ENCODE measurements around the gene LRRC28.
A peak's percentile ranks its signal among the peaks of the same experiment; 100 is the strongest.

The LRRC28 gene

DNA sequence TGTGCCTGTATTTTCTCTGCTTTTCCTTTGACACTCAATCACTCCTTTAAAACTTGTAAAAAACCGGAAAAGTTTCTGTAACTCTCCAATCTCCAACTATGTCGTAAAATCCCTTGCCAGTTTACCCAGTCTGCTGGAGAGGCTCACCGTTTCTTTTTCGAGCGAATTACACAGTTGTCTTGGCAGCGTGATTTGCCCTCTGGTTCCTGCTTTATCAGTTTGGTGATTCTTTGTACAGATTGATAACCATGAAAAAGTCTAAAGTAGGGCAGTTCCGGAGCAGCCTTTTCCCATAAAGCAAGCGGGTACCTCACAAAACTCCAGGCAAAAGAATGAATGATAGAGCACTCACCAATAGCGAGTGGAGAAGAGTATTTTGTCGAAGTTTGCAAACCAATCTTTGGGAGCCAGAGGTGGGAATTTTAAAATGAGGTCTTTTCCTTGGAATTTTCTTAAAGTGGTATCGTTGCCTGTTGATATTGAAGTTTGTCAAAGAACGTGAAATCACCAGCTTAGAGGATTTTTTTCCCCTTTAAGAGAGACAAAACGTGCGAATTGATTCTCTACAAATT lies 1.9 kb upstream of the LRRC28 start, which contains the start of gene TTC23:
TSS of gene TTC23 (minus strand) at position 312 of the 572 bp plus-strand sequence. CDS start 20,869 bp downstream, outside the sequence.
- no peak for DNase-seq (ENCODE audit: low read depth in 2 of 2)

DNA sequence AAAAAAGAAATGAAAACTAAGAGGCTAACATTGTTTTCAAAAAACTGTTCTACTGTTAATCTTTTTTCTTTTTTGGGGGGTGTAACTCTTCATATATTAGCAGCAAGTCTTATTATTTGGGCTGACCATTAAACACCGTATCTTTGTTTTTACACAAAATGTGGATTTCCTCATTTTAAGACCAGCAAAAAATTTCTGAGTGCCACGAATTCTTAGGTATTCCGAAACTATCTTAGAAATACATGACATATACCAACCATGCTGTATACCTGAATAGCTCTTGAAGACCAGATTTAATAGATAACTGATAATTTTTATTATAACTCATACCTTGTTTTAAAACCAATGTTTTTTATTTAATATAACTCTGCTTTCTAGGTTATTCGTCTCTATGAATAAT lies 1.3 kb upstream of the LRRC28 start:
- DNase-seq (ENCODE audit: low read depth in 2 of 2), result no peak

DNA sequence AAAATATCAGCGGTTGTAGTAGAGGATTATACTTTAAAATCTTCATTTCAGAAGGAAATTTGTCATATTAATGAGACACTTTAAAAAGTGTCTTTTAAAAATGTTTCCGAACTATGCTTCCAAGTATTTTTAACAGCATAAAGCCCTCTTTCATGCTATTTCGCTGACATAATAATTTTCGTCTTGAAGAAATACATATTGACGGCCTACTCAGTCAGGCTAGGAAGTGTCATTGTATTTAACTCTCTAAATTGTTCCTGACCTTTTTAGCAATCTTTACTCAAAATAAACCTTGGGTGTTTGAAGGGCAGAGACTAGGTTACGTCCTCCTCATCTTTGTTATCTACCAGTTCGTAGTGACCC lies 806 bp upstream of the LRRC28 start:
- DNase-seq (ENCODE audit: low read depth in 2 of 2), result no peak

DNA sequence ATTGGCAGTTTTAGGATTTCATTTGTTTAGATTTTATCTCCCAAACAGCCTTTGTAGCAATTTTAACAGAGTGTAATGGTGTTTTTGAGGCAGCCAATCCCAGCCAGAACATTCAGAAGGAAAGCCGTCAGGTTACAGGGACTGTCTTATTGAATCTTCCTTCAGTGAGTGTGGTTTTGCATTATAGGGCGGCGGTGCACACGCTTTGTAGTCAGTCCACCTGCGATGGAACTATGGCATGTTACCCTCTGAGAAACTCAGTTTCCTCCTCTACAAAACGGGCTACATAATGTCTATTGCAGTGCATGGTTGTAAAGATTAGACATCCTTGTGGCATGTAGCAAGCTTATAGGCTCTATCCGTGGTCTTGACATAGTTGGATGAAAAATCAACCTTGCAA lies 1.0 kb downstream of the LRRC28 start:
- no peak for DNase-seq (ENCODE audit: low read depth in 2 of 2)

DNA sequence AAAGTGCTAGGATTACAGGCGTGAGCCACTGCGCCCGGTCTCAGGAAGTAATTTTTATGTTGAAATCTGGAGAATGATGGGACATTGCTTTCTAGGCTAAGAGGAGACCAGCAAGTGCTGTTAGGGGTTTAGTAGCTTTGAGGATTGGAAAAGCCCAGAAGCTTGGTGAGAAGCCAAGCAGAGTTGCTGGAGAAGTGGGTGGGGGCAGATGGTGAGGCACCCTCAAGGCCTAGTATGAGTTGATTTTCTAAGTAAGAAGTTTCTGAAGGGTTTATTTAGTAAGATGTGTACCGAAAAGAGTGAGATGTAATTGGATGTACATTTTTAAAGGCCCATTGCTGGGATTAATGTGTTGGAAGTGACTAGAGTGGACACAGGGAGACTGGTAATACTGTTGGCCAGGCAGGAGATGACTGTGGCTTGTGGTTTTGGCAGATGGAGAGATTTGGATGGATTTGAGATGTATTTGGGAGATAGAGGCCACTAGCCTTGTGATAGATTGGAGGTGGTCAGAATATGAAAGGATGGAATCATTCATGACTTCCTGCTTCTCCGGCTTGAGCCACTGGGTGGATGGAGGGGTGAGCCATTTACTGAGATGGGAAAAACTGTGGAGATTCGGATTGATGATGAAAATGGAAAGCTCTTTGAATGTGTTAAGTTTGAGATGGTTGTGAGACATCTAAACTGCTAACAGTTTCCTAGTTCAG lies 2.3 kb downstream of the LRRC28 start:
- DNase-seq (ENCODE audit: low read depth in 2 of 2), result no peak

DNA sequence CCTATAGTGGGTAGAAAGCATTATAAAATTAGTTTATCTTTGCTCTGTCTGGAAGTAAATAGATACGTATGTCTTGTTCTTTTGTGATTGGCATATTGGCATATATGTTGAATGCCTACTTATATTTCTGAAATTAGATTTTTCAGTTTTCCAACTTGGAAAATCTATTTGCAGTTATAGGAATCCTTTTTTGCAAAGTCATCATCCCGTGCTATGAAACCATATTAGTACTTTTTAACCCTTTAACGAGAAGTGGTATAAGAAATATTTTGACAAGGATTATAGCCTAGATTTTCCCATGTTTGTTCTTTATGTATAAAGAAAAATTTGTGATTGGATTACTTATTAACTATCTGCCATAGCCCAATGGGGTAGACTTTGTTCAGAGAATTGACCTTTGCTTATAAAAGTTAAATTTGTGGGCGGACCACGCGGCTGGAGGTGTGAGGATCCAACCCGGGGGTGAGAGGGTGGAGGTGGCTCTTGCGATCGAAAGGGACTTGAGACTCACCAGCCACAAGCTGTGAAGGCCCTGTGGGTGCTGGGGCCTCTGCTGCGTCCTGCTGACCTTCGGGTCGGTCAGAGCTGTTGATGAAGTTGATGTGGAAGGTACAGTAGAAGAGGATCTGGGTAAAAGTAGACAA lies 5.9 kb downstream of the LRRC28 start:
- no peak for DNase-seq (ENCODE audit: low read depth in 2 of 2)

DNA sequence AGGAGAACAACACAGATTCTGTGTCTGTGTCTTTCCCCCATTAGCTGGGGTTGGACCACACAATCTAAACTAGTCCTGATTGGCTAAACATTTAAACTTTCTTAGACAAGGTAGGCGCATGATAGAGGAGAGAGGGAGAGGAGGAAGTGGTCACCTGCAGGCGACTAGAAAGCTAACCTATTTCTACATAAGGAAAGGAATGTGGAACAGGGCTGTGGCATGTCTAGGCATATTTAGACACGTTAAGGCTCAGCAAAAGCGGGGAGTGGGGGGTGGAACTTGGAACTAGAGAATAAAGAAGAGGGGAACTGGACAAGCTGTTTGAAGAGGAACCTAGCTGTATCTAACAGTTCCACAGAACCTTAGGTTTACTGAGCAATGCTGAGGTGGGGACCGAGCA lies 12.8 kb downstream of the LRRC28 start:
- no peak for DNase-seq (ENCODE audit: low read depth in 2 of 2)

DNA sequence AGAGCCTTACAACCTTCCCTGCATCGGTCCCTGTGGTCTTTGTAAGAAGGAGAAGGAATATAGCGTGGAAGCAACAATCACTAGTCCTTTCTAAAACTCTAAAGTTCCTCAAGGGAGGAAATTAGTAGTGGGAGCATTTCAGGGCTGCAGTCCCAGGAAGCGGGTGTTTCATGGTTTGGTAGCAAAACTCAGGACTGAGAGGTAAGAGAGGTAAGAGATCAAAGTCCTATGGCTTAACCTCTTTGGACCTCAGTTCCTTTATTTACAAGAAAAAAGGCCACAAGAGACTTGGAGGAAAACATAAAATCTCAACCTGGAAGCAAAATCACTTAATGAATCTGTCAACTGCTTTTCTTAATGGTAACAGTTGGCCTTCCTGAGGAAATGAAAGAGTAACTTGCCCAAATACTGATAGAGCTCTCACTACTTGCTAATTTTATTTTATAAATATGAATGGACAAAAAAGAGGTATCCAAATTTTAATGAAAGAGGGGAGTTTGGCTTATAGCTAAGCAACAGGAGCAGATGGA lies 14.3 kb downstream of the LRRC28 start:
- no peak for DNase-seq (ENCODE audit: low read depth in 2 of 2)

DNA sequence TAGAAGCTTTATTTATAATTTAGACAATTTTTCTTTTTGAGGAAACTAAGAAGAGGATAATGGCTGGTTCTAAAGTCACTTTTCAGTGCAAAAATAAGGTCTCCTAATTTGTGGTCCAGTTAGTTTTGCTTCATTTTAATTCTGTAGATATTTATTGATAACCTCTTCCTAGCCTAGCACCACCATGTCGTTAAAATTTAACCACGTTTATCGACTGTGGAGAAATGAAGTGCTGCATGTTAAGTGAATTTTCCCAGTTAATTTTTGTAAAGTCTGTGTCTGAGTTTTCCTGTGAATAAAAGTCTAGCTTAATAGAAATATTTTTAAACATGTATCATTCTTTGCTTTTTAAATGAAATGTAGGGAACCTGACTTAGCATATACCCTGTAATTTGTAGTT lies 16.7 kb downstream of the LRRC28 start:
- no peak for DNase-seq (ENCODE audit: low read depth in 2 of 2)

DNA sequence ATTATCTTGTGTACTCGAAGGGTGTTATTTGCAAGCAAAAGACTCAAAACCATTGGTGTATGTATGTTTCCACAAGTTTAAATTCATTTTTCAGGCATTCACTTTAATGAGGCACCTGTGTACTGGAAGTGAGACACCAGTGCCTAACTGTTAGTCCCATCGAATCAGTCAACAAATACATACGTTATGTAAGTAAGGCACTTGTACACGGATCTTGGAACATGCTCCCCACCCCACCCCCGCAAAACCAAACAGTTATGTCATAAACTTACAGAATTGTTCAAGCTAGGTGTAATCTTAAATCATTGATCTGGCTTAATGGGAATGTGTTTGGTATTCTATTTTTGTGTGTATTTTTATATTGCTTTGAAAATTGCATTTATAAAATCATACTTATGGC lies 17.1 kb downstream of the LRRC28 start:
- no peak for DNase-seq (ENCODE audit: low read depth in 2 of 2)

DNA sequence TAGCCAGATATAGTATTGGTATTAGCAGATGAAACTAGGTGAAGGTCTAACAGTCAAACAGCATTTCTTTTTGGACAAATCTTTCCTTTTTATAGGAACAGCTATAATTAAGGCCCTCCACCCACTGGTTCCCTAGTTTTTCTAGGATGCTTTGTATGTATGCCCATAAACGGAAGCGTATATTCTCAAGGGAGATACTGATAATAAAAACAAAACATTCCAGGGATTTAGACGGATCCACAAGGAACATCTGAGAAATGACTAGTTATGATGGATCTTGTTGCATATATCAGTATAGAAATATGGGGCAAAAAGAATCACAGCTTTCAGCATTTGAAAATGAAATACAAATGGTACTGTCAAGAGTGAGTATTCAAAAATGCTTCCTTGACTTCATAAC lies 22.5 kb downstream of the LRRC28 start:
- DNase-seq (ENCODE audit: low read depth in 2 of 2), result no peak

DNA sequence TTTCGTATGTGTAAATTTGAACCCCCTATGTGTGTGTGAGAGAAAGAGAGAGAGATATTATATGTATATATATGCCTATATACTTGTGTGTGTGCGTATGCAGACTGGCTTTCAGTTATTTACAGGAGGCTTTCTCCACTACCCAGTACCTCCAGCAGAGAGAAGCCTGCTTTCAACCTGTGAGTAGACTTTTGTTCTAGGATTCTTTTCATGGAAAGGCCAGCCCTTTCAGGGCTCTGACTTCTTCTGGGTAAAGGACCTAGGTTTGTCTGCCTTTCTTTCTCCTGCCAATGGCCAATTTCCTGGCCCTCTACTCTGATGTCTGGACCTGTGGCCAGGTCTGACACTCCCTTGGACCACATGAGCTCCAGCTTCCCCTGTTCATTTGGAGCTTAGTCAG lies 23.8 kb downstream of the LRRC28 start:
- no peak for DNase-seq (ENCODE audit: low read depth in 2 of 2)

DNA sequence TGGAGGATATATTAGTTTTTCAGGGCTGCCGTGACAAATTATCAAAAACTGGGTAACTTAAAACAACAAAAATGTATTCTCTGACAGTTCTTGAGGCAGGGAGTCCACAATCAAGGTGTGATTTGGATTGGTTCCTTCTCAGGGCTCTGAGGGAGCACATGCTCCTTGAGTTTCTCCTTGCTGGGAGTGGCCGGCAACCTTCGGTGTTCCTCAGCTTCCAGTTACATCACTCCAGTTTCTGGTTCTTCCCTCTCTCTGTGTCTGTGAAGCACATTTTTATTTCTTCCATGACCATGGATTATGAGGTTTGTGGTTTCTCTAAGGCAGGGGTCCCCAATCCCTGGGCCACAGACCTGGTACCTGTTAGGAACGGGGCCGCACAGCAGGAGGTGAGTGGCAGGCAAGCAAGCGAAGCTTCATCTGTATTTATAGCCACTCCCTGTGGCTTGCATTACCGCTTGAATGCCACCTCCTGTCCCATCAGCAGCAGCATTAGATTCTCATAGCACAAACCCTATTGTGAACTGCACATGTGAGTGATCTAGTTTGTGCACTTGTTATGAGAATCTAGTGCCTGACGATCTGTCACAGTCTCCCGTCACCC lies 24.3 kb downstream of the LRRC28 start:
- no peak for DNase-seq (ENCODE audit: low read depth in 2 of 2)

DNA sequence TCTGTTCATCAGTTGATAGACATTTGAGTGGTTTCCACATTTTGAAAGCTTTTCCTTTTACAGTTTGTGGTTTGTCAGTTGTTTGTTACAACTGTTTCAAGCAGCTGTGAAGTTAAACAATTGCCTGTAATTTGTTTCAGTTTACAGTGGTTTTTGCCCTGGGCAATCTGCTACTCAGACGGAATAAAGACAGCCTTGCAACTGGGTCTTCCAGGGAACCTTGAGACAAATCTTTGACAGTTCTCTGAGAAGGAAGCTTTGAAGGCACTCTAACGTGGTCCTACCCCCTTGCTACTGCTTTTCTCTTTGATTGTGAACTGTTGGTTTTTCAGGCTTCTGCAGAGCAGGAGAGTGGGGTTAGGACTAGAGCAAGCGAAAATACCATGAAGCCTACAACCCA lies 28.0 kb downstream of the LRRC28 start:
- no peak for DNase-seq (ENCODE audit: low read depth in 2 of 2)

DNA sequence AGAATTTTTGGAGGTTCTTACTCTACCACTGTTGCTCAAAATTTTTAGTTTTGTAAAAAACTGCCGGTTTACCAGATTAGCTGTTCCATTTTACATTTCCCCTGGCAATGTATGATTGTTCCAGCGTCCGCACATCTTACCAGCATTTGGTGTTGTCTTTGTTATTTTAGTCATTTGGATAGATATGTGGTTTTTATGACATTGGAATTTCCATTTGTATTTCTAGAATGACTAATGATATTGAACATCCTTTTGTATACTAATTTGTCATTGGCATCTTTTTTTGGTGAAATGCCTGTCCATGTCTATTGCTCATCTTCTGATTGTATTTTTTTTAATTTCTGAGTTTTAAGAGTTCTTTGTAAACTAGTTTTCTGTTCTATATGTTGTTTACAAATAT lies 28.5 kb downstream of the LRRC28 start:
- DNase-seq (ENCODE audit: low read depth in 2 of 2), result peak in 1 of 2 donors; percentile 9

DNA sequence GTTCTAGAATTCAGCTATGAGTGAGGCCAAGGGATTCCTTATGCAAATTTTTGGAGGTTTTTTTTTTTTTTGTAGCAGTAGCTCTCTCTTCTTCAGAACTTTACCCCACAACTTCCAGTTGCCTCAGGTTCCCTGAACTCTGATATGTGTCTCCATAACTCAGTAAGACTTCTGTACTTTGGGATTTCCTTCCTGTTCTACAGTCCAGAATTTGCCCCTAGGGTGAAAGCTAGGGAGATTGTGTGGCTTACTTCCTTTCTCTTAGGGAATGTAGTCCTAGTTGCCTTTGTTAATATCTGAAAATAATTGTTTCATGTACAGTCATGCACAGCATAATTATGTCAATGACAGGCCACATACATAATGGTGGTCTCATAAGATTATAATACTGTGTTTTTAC lies 30.8 kb downstream of the LRRC28 start:
- no peak for DNase-seq (ENCODE audit: low read depth in 2 of 2)

DNA sequence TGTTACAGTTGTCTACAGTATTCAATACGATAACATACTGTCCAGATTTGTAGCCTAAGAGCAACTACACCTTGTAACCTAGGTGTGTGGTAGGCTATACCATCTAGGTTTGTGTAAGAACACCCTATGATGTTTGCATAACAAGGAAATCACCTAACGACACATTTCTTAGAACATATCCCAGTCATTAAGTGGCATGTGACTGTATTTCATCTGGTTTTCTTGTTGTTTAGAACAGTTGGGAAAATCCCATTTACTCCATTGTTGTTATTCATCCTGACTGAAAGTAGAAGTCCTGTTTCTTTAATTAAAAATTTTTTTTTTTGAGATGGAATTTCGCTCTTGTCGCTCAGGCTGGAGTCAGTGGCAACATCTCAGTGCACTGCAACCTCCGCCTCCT lies 31.3 kb downstream of the LRRC28 start:
- DNase-seq (ENCODE audit: low read depth in 2 of 2), result no peak

DNA sequence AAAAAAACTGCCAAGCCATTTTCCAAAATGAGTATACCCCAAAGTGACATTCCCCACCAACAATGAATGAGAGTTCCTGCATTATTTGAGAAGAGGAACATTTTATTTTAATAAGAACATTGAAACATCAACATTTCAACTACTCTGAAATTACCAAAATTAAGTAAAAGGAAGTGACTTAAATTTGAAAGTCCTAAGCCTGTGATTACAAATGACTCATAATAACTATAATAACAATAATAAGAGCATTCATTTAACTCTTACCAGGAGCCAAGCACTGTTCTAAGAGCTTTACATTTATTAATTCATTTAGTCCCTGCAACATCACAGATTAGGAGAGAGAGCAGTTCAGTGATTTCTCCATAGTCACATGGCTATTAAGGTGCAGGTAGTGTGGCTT lies 32.4 kb downstream of the LRRC28 start:
- no peak for DNase-seq (ENCODE audit: low read depth in 2 of 2)

DNA sequence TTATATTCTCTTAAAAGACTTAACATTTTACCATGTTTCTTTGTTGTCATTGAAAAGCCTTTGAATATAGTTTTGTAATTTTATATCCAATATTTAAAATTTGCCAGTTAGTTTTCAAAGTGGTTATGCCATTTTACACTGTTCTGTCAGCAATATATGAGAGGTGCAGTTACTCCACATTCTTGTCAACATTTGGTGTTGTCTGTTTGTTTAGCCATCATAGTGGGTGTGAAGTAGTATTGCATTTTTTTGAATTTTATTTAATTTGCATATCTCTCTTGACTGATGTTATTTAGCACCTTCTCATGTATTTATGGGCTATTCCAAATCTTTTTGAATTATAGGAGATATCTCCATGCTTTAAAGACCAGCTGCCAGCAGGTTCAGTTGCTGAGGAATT lies 40.4 kb downstream of the LRRC28 start:
- DNase-seq (ENCODE audit: low read depth in 2 of 2), result no peak

DNA sequence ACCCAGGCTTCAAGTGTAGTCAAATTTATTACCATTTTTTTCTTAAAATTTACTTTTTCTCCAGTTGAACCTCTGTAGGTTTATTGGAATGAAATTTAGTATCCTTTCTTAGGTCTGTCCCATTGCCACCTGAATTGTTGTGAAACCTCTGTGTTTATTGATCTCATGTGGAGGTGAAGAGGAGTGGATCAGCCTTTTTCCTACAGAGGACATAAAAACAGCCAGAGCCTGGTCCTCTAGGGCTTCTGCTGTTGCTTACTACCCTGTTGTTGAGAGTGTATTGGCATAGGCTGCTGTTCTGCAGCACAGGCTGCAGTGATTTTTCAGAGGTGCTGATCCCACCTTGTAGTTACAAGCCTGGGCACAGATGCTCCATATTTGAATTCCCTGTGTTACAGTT lies 44.6 kb downstream of the LRRC28 start:
- no peak for DNase-seq (ENCODE audit: low read depth in 2 of 2)

DNA sequence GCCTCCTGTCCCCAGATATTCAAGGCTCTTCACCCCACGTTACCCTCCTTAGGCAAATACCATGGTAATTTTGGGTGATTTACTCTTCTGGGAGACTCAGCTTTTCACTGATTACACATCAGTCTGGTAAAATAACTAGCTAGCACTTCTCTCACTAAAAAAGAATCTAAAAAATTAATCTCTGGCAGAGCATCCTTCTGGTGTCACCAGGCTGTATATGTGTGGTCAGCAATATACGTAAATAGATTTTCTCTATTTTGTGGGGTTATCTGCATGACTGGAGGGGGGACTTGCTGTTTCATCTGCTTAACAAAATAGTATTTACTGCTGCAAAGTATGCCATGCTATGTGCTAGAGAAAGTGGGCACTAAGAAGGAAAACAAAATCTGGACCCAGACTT lies 45.1 kb downstream of the LRRC28 start:
- DNase-seq (ENCODE audit: low read depth in 2 of 2), result no peak

DNA sequence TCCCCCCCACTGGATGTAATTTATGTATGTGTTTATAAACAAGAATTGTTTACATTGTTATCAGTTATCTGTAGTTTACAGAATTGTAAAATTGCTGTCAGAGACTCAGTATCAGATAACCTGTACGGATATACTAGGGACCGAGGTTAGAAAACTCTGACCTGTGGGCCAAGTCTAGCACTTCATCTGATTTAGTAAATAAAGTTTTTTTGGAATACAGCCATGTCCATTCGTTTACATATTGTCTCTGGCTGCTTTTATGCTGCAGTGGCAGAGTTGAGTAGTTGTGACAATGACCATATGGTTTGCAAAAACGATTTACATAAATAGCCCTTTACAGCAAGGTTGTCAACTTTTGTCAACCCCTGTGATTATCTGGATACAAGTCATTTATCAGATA lies 52.6 kb downstream of the LRRC28 start:
- no peak for DNase-seq (ENCODE audit: low read depth in 2 of 2)

All from stimulated activated CD4-positive, alpha-beta T cell treated with anti-CD3 and anti-CD28 coated beads, Interleukin-15, amount 100 ng/mL, for 48 hours (primary cell).